Forelimb muscle (tissue), 1 donor: ENCODE measurements around the gene IGSF21. TPM values are rescaled to one million over a fixed set of nuclear protein-coding genes. Genes with fewer than 3 reads are reported as not detected.

ENCODE experiments used
- DNase-seq: peaks from one replicate; pipeline ENCODE4 v3.0.0-alpha.2; 2013; ENCODE audit warnings: low read depth
- polyA plus RNA-seq: library from polyadenylated mRNA; unstranded; fragments of 120-200 nt; gene quantifications from one replicate; pipeline ENCODE4 v1.2.1, GENCODE V29; 2013; ENCODE audit not compliant: insufficient read length

Gene IGSF21
- polyA plus RNA-seq, 1 donor: 0.62 TPM

DNA sequence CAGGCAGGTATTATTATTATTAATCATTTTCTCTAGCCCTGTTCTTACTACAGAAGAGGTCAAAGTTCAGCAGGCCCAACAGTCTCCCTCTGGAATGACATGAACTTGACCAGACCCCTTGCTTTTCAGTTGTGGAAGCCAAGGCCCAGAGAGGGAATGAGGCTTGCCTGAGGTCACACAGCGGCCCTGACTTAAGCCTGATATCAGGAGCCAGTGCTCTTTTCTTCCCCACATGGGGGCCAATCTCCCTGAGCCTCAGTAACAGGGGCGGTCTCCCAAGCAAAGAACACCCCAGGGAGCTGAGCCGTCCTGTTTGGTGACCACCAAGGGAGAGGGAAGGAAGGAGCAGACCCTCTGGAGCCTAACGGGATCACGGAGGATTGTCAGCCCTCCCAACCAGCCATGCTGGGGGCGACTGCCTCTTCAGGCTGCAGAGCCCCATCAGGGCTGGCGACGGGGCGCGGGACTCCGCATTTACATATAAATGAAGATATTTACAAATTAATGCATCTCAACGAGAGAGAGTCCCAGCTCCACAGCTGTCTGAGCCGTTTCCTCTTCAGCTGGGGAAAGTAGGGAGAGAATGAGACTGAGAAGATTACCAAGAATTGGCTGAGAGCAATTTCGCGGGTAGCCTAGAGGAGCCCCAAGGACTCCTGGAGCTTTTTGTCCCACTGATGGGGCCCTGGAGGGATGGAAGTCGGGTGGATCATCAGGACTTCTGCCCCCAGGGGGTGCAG lies 187.0 kb downstream of the IGSF21 start:
- DNase-seq: no peak

DNA sequence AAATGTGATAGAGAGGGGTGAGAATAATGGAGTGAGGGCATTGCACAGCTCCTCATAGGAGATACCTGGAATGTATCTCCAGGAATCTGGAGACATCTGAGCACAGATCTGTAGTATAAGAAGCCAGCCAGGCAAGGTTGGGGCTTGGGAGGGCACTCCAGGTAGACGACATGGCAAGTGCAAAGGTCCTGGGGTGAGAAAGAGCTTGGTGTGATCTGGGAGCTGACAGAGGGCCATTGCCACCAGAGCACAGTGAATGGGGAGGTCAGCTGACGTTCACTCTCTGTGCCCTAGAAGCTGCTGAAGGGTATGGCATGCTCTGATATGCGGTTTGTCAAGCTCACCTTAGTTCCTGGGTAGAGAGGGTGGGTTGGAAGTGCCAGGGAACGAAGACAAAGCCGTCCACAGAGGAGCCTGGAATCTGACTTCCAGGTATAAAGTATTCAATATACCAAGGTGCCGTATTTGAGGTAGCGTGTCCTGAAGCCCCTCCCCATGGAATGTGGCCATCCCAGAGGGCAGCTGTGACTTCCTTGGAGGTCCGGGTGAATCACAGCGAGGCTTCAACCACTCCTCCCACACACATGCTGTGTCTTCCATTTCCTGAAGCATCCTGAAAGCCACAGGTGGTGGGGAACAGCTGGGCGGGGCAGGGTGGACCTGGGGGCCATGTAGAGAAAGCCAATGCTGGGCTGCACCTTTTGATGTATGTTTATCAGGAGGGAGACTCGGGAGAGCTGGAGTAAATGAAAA lies 190.5 kb downstream of the IGSF21 start:
- DNase-seq: no peak

DNA sequence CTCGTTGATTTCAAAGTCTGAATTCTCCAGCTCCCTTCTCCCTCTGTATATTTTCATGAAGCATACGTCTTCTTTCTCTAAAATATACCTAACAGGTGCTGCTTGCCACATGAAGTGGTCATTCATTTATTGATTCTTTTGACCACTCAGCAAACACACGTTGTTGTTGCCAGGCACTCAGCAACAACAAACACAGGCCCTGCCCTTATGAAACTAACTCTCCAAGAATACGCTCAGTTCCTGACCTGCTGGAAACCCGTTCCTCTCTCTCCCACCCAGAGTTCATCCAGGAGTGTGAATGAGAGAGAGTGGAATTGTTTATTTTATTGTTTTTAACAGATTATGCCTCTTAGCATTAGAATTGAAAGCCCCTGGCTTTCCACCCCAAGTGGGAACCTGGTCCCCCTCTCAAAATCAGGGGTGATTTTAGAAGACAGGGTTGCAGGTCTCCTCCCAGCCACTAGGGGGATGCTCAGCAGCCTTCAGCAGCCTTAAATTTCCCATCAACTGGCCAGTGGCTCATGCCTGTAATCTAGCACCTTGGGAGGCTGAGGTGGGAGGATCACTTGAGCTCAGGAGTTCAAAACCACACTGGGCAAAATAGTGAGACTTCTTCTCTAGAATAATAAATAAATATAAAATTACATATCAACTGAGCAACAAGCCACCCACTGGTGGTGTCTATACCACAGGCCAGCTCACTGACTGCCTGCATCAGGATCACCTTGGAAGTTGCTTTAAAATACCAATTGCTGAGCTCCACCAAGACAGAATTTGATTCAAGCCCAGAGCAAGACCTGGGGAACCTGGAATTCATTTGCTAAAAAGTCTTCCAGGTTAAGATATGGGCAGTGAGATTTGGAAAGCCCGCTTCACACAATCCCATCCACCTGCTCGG lies 192.1 kb downstream of the IGSF21 start:
- DNase-seq: no peak

DNA sequence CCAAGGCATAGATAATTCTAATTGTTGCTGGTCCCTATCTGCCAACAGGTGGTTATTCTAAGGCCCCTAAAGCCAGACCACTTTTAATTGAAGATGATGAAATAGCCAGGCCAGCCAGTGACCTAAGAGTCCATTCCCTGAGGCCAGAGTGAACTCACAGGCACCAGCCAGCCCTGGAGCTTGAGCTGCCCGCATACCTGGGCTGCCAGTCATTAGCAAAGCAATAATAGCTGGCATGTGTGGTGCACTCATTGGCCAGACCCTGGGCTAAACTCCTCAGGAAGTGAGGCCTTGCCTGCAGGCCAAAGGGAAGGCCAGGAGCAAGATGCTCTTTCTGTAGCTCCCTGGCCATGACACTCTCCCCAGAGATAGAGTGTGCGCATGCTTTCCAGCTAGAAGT lies 192.8 kb downstream of the IGSF21 start:
- DNase-seq: no peak

DNA sequence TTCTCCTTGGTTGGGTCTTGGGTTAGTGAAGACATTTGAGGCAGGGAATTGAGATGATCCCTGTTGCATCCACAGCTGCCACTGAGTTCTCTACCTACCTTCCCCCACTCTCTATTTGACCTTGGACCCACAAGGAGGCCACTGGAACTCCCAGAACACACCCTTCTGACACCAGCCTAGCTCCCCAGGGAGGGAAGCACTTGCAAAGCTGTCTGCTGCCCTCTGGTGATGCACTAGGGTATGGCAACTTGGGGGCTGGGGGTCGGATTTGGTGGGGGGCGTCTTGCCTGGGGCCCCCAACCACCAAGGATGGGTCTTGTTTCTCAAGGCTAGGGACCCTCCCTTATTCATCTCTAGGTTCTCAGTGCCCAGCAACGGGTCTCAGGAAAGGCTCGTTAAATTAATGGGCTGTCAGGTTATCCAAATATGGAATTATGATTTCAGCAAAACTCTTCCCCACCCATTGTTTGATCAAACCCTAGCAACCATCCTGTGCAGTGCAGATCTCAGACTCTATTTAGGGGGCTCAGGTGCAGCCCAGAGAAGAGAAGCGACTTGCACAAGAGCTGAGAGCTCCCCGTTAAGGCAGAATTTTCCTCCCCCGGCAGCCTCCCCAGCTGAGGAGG lies 195.3 kb downstream of the IGSF21 start:
- no peak for DNase-seq

DNA sequence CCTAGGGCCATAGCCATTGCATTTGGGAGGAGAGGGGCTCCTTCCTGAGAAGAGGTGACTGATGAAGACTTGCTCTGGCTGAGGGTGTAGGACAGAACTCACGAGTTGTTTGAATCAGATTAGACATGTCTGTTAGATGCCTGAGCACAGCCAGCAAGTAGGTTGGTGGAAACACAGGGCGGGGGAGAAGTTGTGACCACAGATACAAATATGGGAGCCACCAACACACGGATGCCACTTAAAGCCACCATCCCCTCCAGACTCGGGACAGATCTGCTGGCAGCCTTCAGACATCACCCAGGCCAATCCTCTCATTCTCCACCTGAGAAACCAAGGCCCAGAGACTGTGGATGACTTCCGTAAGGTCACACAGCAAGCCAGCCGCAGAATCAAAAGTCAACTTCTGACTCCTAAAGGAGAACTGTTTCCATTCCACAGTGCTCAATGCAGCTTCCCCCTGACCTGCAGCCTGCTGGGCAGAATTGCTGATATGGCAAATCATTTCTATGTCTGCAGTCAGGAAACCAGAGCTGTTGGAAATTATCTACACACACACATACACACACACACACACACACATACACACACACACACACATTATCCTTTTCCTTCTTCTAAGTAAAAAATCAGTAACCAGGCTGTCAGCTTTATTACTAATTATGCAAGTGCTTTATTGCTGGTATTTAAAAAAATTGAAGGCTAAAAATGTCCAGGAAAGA lies 196.7 kb downstream of the IGSF21 start:
- no peak for DNase-seq

DNA sequence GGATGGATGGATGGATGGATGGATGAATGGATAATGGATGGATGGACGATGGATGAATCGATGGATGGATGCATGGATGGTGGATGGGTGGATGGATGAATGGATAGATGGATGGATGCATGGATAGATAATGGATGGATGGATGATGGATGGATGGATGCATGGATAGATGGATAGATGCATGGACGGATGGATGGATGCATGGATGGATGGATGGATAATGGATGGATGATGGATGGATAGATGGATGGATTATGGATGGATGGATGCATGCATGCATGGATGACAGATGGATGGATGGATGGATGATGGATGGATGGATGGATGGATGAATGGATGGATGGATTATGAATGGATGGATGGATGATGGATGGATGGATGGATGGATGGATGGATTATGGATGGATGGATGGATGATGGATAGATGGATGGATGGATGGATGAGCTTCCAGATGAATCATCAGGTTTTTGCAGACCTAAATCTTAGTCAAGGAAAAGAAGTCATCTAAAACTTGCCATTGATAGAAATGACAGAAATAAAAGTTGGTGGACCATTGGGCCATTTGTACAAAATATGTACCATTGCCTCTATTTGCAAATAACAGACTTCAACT lies 197.7 kb downstream of the IGSF21 start:
- DNase-seq: no peak

DNA sequence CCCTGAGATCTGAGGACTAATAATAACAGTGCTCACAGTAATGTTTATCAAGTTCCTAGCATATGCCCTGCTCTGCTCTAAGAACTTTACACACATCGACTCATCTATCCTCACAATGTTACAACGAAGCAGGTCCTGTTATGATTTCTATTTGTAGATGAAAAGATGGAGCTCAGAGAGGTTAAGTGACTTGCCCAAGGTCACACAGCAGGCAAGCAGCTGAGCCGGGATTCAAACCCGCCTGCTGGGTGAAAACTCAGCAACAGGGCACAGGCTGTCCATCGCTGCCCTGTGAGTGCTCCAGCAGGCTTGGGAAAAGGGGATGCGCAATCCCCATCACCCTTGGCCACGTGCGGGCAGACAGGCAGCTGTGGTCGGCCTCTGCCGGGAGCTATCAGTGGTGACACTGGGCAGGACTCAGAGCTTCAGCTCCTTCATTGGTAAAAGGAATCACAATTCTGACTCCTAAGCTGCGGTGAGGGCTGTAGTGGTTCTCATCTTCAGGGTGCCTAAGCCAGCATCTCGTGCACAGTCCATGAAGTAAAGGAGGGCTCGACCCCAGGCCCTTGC lies 199.8 kb downstream of the IGSF21 start:
- DNase-seq: no peak

DNA sequence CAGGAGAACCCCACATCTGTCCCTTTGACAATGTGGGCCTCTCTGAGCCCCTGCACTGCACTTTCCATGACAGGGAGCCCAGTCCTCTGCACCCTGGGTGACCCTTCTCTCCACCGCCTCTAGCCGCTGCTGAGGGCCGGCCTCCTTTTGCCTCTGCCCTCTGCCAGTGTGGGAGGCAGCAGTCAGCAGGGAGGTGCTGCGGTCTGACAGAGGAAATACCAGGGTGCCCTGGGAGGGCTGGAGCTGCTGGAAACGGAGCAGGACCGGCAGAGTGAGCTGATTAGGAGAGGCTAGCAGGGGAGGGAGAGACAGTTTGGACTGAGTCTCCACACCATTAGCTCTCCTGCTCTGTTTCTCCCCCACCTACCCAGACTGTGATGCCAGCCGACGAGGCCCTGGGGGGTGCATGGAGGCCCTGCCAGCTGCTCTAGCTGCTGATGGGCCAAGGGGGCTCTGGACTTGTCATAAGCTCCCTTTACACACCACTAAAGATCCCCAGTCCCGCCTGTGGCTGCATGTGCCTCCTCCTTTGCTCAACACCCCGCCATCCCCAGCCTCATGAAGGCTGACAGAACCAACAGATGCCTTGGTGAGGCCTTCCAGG lies 202.1 kb downstream of the IGSF21 start:
- no peak for DNase-seq

DNA sequence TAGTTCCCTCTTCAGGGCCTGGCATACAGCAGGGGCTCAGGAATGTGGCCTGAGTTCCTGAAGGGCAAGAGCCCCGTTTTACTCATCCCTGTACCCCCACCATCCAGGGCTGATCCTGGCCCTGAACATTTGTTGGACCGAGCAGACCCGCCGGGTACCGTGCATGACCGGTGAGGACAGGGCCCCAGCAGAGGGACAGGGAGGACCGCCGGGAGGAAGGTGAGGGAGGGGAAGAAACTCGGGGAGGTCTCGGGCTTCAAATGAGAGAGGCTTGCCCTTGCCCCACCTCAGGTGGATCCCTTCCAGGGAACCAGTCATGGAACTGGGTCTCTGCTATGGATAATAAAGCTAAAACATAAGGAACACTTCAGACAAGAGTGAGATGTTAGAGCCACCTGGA lies 205.4 kb downstream of the IGSF21 start:
- no peak for DNase-seq

DNA sequence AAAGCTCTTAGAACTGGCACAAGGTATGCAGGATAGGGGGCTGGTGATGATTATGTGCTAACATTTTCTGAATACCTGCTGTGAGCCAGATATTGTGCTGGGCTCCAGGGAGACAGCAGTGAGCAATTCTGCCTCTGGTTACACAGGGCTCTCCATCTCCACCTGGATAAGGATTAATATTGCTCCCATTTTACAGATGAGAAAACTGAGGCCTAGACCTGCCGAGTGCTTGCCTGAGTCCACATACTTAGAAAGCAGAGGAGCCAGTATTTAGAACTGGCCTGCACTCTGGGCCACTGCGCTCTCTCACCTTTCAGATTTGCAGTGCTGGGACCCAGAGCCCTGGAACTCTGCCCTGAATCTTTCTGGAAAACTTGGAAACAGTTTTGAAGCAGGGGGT lies 205.9 kb downstream of the IGSF21 start:
- no peak for DNase-seq

DNA sequence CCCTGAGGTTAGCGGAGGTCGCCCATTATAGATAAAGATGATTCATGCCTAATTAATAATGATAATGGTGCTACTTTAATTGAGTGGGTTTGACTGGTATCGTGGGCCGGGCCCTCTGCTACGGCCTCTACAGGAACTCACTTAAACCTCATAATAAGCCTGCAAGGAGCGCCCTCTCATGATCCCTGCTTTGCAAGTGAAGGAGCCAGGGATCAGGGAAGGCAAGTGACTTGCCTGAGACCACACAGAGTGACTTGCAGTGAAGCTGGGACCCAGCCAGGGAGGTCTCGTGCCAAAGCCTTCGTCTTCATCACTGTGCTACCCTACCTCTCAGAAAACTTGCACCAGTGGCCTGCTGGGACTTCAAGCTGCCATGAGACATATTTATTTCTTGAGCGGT lies 206.8 kb downstream of the IGSF21 start:
- DNase-seq: no peak

DNA sequence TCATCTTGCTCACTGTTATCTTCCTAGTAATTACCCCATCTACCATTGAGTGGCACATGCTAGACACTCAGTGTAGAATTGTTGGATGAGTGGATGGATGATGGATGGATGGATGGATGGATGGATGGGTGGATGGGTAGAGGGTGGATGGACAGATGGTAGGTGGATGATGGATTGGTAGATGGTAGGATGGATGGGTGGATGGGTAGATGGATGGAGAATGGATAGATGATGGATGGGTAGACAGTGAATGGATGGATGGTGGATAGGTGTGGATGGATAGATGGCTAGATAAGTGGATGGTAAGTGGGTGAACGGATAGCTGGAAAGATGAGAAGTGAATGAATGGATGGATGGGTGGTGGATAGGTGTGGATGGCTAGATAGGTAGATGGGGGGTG lies 207.9 kb downstream of the IGSF21 start:
- DNase-seq: no peak

DNA sequence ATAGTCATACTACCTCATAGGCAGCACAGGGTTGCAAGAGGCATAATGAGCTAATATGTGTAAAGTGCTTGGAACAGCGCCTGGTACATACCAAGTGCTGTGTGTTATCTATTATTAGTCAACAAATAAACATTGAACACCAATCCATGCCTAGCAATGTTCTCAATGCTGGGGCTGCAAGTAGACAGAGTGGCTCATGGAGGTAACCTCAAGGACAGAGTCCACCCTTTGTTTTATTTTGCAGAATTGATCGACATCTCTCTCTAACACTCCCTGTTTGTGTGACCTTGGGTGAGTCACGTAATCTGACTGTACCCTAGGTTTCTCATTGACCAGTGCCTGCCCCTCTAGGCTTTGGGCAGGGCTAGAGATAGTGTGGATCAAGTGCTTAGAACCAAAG lies 209.2 kb downstream of the IGSF21 start:
- no peak for DNase-seq

DNA sequence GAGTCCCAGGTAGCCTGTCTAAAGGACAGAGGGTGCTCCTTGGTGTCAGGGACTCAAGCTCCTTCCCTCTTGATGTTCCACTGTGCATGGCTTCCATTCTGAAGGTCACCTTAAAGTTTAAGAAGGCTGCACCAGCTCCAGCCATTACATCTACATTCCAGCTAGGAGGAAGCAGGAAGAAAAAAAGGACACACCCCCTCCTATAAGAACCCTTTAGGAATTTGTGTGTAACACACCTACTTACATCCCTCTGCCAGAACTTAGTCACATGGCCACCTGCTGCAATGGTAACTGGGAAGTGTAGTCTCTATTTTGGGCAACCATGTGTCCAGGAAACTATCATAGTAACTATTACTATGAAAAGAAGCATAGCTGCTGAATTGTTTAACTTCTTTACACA lies 211.5 kb downstream of the IGSF21 start:
- DNase-seq: no peak

DNA sequence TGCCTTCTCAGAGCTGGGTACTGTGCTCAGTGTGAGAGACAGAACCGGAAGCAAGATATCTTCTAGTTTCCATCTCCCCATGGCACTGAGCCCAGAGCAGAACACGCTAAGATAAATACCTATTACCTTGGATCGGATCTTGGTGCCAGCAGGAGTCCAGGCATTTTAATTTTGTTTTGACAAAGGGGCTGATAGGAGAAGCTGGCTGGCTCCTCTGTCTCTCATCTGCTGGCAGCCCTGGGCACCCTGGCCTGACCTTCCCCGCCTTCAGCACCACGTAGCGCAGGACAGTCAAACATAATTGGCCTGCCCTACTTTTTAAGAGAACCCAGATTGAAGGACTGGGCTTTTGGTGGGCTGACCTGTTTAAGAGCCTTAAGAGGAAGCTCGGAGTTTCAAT lies 212.5 kb downstream of the IGSF21 start:
- DNase-seq: no peak

DNA sequence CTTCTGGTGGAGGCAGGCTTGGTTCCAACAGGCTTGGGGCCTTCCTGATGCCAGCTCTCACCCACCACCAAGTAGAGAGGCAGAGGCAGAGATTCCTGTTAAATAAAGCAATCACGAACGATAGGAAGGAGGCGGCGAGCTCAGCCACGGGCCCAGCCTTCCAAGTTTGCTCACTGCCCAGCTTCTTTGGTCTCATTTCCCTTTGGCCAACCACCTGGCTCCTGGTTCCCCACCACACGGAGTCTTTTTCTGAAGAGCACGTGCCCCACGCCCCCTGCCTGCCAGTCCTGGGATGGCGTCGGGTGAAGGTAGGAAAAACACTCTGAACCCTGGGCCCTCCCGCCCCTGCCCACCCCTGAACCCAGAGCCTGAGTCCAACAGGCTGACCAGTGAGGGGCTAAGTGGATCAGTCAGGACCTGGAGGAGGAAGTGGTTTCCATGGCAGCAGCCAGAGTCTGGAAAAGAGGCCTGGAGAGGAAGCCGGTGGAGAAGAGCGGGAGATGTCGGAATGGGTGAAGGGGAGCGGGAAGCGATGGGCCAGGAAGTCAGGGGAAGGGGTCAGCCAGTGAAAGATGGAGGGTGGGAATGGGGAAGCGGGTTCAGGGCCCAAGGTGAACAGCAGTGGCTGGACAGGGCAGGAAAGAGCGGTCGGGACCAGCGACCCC lies 214.9 kb downstream of the IGSF21 start:
- no peak for DNase-seq

DNA sequence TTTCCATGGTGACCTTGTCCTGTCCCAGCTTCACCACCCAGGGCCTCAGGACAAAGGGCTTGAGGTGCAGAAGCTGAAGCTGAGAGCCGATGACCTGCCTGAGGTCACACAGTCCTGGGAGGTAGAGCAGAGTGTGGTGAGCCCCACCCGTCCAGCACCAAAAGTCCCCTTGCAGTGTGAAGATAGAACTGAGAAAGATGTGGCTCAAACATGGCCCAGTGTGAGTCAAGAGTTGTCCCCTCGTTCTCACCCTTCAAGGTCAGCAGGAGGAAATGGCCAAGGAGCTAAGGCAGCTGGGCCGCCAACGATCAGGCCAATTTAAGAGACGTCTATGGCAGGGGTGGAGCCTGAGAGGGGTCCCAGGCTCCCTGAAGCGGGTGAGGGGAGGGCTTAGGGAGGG lies 215.7 kb downstream of the IGSF21 start:
- DNase-seq: no peak

DNA sequence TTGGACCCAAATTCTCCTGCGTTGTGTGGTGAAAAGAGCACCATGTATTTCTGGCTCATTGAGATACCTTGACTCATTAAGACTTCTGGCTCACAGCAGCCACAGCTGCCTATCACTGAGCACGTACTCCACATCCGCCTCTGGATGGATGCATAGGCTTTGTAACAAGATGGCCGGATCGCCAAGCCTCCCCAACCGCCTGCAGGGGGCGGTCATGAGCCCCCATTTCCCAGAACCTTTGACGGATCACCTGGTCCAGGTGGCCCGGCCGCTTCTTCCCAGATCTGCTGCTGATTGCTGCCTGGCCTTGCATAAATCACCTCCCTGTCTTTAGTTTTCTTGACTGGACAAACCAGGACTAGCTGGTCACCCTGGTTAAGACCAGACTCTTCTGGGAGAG lies 216.6 kb downstream of the IGSF21 start:
- DNase-seq: no peak

DNA sequence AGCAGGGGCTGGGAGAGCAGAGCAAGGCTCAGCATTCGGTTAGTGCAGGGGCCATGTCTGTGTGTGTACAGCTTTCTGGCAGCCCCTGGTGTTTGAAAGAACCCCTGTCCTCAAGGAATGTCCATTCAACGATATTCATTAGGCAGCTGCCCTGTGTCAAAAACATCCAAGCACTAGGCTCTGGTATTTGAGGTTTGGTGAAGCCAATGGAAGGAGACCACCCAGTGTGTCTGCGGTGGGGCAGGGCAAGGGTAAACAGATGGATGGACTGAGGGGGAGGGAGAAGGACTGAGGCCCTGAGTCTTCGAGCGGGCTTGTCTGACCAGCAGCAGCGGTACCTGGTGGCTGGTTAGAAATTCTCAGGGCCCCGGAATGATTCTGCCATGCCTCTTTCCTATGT lies 217.5 kb downstream of the IGSF21 start:
- no peak for DNase-seq
